ENCODE measurements around the gene CELSR1.

Gene CELSR1

DNA sequence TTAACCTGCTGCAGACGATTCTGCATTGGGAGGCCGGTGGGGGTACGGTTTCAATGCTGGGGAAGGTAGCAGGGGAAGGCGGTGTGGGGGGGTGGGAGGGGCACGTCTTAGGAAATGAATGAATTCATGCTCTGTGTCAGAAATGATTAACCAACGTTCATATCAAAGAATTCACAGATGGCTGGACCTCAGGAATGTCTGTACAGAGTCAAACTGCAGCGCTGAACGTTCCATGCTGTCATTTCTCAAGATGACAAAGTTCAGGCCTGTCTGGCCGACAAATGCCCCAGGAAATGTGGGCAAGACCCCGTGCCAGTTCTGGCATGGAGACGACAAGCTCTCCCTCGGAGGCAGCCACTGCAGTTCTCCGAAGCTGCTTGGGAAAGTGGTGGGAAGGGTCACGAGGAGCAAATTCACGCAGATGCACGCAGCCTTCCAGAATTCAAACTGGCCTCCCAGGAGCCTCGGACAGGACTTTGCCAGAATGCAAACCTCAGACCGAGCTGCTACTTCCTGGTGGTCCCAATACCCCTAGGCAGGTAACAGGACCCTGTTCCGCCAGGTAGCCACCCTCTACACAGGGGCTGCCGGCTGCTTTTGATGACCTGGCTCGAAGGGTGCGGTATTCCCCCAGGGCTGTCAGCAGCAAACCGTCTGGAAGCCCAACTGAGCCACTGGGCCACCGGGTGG is 120.4 kb downstream of the CELSR1 start:
- DNase-seq: no peak
- H3K27ac Mint-ChIP-seq: peak overlapping the region; percentile 74
- no peak overlapping the region for H3K4me3 Mint-ChIP-seq
- no peaks in the 10 kb centered on the region for H3K36me3 Mint-ChIP-seq (ENCODE audit: low read depth)
- TF ChIP-seq CTCF (IDR thresholded peaks at IDR 0.05): no peak
- peaks cover 12% of the 10 kb centered on the region for H3K4me1 Mint-ChIP-seq
- H3K9me3 Mint-ChIP-seq: no peaks in the 10 kb centered on the region
- H3K27me3 Mint-ChIP-seq (ENCODE audit: low read depth, poor library complexity): no peaks in the 10 kb centered on the region

- H3K4me3 Mint-ChIP-seq: no peak overlapping the region
- no peak for DNase-seq
- H3K9me3 Mint-ChIP-seq: no peaks in the 10 kb centered on the region
- H3K36me3 Mint-ChIP-seq (ENCODE audit: low read depth): no peaks in the 10 kb centered on the region
- no peak overlapping the region for H3K27ac Mint-ChIP-seq
- peaks cover 12% of the 10 kb centered on the region for H3K4me1 Mint-ChIP-seq
- no peak for TF ChIP-seq CTCF (IDR thresholded peaks at IDR 0.05)
- H3K27me3 Mint-ChIP-seq (ENCODE audit: low read depth, poor library complexity): no peaks in the 10 kb centered on the region
Measured at GRCh38 chr22:46416520-46416871, 120.9 kb downstream of the CELSR1 start.

DNA sequence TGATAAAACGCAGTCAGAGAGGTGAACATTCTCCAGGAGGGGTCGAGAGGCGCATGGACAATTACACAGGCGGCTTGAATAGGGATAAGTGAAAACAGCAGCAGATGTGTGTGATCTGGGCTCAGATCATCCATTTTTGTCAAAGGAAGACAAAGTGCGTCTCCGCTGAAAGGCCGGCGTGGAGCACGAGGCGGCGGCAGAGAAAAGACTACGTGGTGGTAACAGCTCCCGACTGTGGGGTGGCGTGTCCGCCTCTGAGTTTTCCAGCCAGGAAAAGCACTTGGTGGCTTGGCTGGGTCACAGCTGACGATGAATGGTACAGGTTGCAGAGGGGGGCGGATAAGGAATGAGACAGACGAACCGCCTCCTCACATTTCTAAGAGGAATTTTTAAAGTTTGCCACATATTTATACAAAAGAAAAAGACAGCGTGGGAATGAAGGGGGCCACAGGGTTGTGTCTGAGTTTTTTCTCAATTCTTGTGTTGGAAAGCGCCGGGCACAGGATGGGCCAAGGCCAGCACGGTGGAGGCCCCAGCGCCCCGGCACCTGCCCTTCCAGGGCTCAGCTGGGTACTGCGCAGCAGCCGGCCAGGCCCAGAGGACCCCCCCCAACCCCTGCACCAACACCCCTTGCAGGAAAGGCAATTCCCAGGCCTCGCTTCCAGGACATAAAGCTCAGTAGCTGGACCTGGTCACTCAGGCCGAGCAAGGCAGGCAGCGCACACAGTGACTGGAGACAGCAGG is 121.5 kb downstream of the CELSR1 start:
- H3K9me3 Mint-ChIP-seq: no peaks in the 10 kb centered on the region
- no peak overlapping the region for H3K4me3 Mint-ChIP-seq
- H3K36me3 Mint-ChIP-seq (ENCODE audit: low read depth): no peaks in the 10 kb centered on the region
- DNase-seq: no peak
- no peaks in the 10 kb centered on the region for H3K27me3 Mint-ChIP-seq (ENCODE audit: low read depth, poor library complexity)
- H3K4me1 Mint-ChIP-seq: peaks cover 12% of the 10 kb centered on the region
- no peak overlapping the region for H3K27ac Mint-ChIP-seq
- TF ChIP-seq CTCF (IDR thresholded peaks at IDR 0.05): no peak

- no peak for TF ChIP-seq CTCF (IDR thresholded peaks at IDR 0.05)
- H3K4me1 Mint-ChIP-seq: peaks cover 12% of the 10 kb centered on the region
- H3K36me3 Mint-ChIP-seq (ENCODE audit: low read depth): no peaks in the 10 kb centered on the region
- no peaks in the 10 kb centered on the region for H3K27me3 Mint-ChIP-seq (ENCODE audit: low read depth, poor library complexity)
- no peak overlapping the region for H3K27ac Mint-ChIP-seq
- no peak for DNase-seq
- H3K4me3 Mint-ChIP-seq: no peak overlapping the region
- H3K9me3 Mint-ChIP-seq: no peaks in the 10 kb centered on the region
Measured at GRCh38 chr22:46414704-46415103, 122.7 kb downstream of the CELSR1 start.

DNA sequence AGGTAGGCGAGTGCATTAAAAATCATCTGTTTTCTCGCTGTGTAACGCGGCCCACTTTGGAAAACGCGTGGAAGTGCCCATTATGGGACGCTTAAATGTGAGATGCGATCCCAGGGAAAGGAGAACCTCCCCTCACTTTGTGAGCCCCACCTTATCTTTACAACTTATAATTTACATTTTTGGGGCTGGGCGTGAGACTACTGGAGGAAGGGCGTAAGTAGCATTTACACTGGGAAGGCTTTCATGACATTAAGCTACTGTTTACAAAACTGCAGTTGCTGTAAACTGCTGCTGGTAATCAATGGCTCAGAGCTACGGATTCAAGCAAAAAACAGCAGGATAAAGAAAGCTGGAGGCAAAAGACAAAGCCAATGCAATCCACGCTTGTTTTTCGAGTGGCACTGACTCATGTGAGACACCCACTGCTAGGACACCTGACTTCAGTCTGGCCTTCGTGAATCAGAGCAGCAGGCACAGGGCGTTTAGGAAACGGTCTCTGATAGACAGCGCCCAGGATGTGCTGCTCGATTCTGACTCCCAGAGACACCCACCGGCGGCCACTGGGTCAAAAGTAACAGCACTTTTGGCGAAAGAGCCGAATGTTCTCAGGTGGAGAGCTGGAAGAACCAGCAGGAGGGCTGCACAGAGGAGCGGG is 123.6 kb downstream of the CELSR1 start:
- no peaks in the 10 kb centered on the region for H3K36me3 Mint-ChIP-seq (ENCODE audit: low read depth)
- DNase-seq: no peak
- H3K27me3 Mint-ChIP-seq (ENCODE audit: low read depth, poor library complexity): peaks cover 2% of the 10 kb centered on the region
- H3K4me1 Mint-ChIP-seq: peaks cover 16% of the 10 kb centered on the region
- H3K27ac Mint-ChIP-seq: no peak overlapping the region
- H3K4me3 Mint-ChIP-seq: no peak overlapping the region
- no peak for TF ChIP-seq CTCF (IDR thresholded peaks at IDR 0.05)
- no peaks in the 10 kb centered on the region for H3K9me3 Mint-ChIP-seq
